OCI-LY7 (cell line): ENCODE measurements around the gene APCDD1. TPM values are rescaled to one million over a fixed set of nuclear protein-coding genes. Genes with fewer than 3 reads are reported as not detected.

Source experiments
- BruUV-seq: library from RNA; stranded (reverse); fragments of 400-500 nt; replicated peaks from 2 replicates; lab custom pipeline; 2021; lab: Mats Ljungman, UMichigan
- CTCF ChIA-PET: fragments of 300-600 bp; sonication (Branson Sonifier 250); formaldehyde crosslinking; loops from one replicate; lab custom pipeline; 2022; ENCODE audit warnings: antibody characterized with exemption; ENCODE audit not compliant: unreplicated experiment; lab: Charles Lee
- POLR2A ChIA-PET: fragments of 300-600 bp; sonication (Branson Sonifier 250); formaldehyde crosslinking; loops from one replicate; lab custom pipeline; 2022; ENCODE audit warnings: antibody characterized with exemption; lab: Charles Lee
- DNase-seq: peaks from one replicate; pipeline ENCODE4 v3.0.0-alpha.2; 2015; ENCODE audit warnings: low spot score
- H2AFZ ChIP-seq: fragments of 200-600 bp; sonication (generic), shearing (Covaris generic); 2 replicates; pipeline ENCODE4 v1.6.1; 2014; ENCODE audit warnings: mild to moderate bottlenecking, antibody characterized with exemption, low read length, moderate library complexity
- H3K27ac ChIP-seq: fragments of 200-600 bp; sonication (generic); 2 replicates; pipeline ENCODE4 v1.5.1; 2014; ENCODE audit warnings: mixed run types, low read depth, mild to moderate bottlenecking, moderate library complexity, low read length, inconsistent platforms; ENCODE audit not compliant: poor library complexity, severe bottlenecking
- H3K36me3 ChIP-seq: fragments of 200-600 bp; sonication (generic); 2 replicates; pipeline ENCODE4 v1.6.1; 2014; ENCODE audit warnings: mild to moderate bottlenecking, antibody characterized with exemption, low read length, moderate library complexity, mixed read lengths; ENCODE audit not compliant: insufficient read depth
- H3K4me1 ChIP-seq: fragments of 200-600 bp; sonication (generic); 2 replicates; pipeline ENCODE4 v1.5.1; 2014; ENCODE audit warnings: mild to moderate bottlenecking, low read length; ENCODE audit not compliant: insufficient read depth, poor library complexity, severe bottlenecking
- H3K4me2 ChIP-seq: fragments of 200-600 bp; sonication (generic); 2 replicates; pipeline ENCODE4 v1.6.1; 2014; ENCODE audit warnings: mild to moderate bottlenecking, low read length
- H3K4me3 ChIP-seq: fragments of 200-600 bp; sonication (generic); 2 replicates; pipeline ENCODE4 v1.5.1; 2014; ENCODE audit warnings: mild to moderate bottlenecking, low read depth, low read length; ENCODE audit not compliant: poor library complexity, severe bottlenecking
- H3K79me2 ChIP-seq: fragments of 200-600 bp; sonication (generic); 2 replicates; pipeline ENCODE4 v1.6.1; 2016; ENCODE audit warnings: low read depth, mild to moderate bottlenecking, low read length, moderate library complexity, mixed read lengths; ENCODE audit not compliant: insufficient read depth
- H3K9me2 ChIP-seq: fragments of 200-600 bp; sonication (generic); 2 replicates; pipeline ENCODE4 v1.6.1; 2016; ENCODE audit warnings: mild to moderate bottlenecking, low read length, mixed read lengths; ENCODE audit not compliant: insufficient read depth
- H3K9me3 ChIP-seq: fragments of 200-600 bp; sonication (generic); 2 replicates; pipeline ENCODE4 v1.6.1; 2014; ENCODE audit warnings: mild to moderate bottlenecking, mixed run types, low read length, mixed read lengths
- H4K20me1 ChIP-seq: fragments of 200-600 bp; sonication (generic); 2 replicates; pipeline ENCODE4 v1.6.1; 2014; ENCODE audit warnings: mild to moderate bottlenecking, antibody characterized with exemption, low read length, moderate library complexity, mixed read lengths; ENCODE audit not compliant: insufficient read depth
- CTCF ChIP-seq: fragments of 200-600 bp; sonication (generic); conservative IDR thresholded peaks from 2 replicates; pipeline ENCODE4 v1.5.1; 2014; ENCODE audit warnings: mild to moderate bottlenecking, antibody characterized with exemption, low read length, moderate library complexity, mixed read lengths
- EZH2phosphoT487 ChIP-seq: fragments of 200-600 bp; sonication (generic); IDR thresholded peaks from 2 replicates; pipeline ENCODE4 v1.6.1; 2018; ENCODE audit warnings: low read depth, borderline replicate concordance, mild to moderate bottlenecking, mixed run types, antibody characterized with exemption, low read length, moderate library complexity, mixed read lengths
- intact Hi-C: fragments of 100-400 bp; cut with micrococcal nuclease; formaldehyde crosslinking; loops from one replicate; pipeline ENCODE4 v1.10.0; 2022; ENCODE audit not compliant: unreplicated experiment
- total RNA-seq, 2 experiments: library from RNA; depleted of rRNA in 1 of 2; stranded (reverse); fragments of >200 nt in 1 of 2; shearing (Covaris generic) in 1 of 2; gene quantifications; 2 replicates each; pipeline ENCODE4 v1.2.3, GENCODE V29; 2014 to 2022

Gene APCDD1
- total RNA-seq, 2 experiments from 2014 or later, result not detected

GRCh38 chr18:10511236-10511635 lies 56.8 kb downstream of the APCDD1 start:
- H3K4me2 ChIP-seq, result no peak overlapping the region
- H3K36me3 ChIP-seq, result no peaks in the 10 kb centered on the region
- CTCF ChIA-PET, result no interaction called here
- no peaks in the 10 kb centered on the region for H3K79me2 ChIP-seq
- H4K20me1 ChIP-seq, result no peaks in the 10 kb centered on the region
- H3K9me3 ChIP-seq, result no peaks in the 10 kb centered on the region
- POLR2A ChIA-PET, result no interaction called here
- H3K4me1 ChIP-seq, result no peaks in the 10 kb centered on the region
- no peak overlapping the region for H2AFZ ChIP-seq
- intact Hi-C loops, result loop anchor here (10.0 kb wide), 1 partner anchor 236 kb away; no protein-coding TSS in a partner anchor
- H3K4me3 ChIP-seq, result no peak overlapping the region
- no peak overlapping the region for H3K27ac ChIP-seq
- DNase-seq, result no peak
- no peaks in the 10 kb centered on the region for H3K9me2 ChIP-seq
- no TSS peak for BruUV-seq
- no peak for TF ChIP-seq CTCF
- no peak for TF ChIP-seq EZH2phosphoT487

GRCh38 chr18:10514082-10514481 lies 59.6 kb downstream of the APCDD1 start:
- intact Hi-C loops, result loop anchor here (10.0 kb wide), 1 partner anchor 239 kb away; no protein-coding TSS in a partner anchor
- H2AFZ ChIP-seq, result no peak overlapping the region
- no peaks in the 10 kb centered on the region for H3K4me1 ChIP-seq
- H4K20me1 ChIP-seq, result no peaks in the 10 kb centered on the region
- no peaks in the 10 kb centered on the region for H3K9me2 ChIP-seq
- H3K4me3 ChIP-seq, result no peak overlapping the region
- no peak overlapping the region for H3K4me2 ChIP-seq
- no peak overlapping the region for H3K27ac ChIP-seq
- no peaks in the 10 kb centered on the region for H3K79me2 ChIP-seq
- CTCF ChIA-PET, result no interaction called here
- DNase-seq, result no peak
- no TSS peak for BruUV-seq
- POLR2A ChIA-PET, result no interaction called here
- no peaks in the 10 kb centered on the region for H3K36me3 ChIP-seq
- no peaks in the 10 kb centered on the region for H3K9me3 ChIP-seq
- TF ChIP-seq EZH2phosphoT487 (no peak), CTCF (no peak)

- no peak for DNase-seq
- H4K20me1 ChIP-seq, result 0 out of 2 replicates have a peak, but pooled peaks cover 2% of the 10 kb centered on the region
- no peaks in the 10 kb centered on the region for H3K79me2 ChIP-seq
- H3K27ac ChIP-seq, result no peak overlapping the region
- no peaks in the 10 kb centered on the region for H3K9me3 ChIP-seq
- TF ChIP-seq EZH2phosphoT487 (no peak), CTCF (no peak)
- no peak overlapping the region for H3K4me3 ChIP-seq
- H3K9me2 ChIP-seq, result no peaks in the 10 kb centered on the region
- POLR2A ChIA-PET, result no interaction called here
- BruUV-seq, result no TSS peak
- CTCF ChIA-PET, result no interaction called here
- no peak overlapping the region for H2AFZ ChIP-seq
- peaks cover under 1% of the 10 kb centered on the region for H3K4me1 ChIP-seq
- no peak overlapping the region for H3K4me2 ChIP-seq
- intact Hi-C loops, result loop anchor here (10.0 kb wide), 1 partner anchor 240 kb away; no protein-coding TSS in a partner anchor
- no peaks in the 10 kb centered on the region for H3K36me3 ChIP-seq
These were observed 60.2 kb downstream of the APCDD1 start for GRCh38 chr18:10514601-10515000.
